HepG2 (cell line): ENCODE results near the gene STK10.

Source experiments
- FOXK2 ChIP-seq: fragments of 450-650 bp; IDR thresholded peaks from 2 replicates; pipeline ENCODE4 v1.6.1; 2016
- MAZ ChIP-seq, 2 experiments: sonication (generic) in 1 of 2; formaldehyde crosslinking in 1 of 2; IDR thresholded peaks; 2 replicates each; pipeline versions ENCODE4 v1.5.0 to v1.6.1; 2012 to 2020; ENCODE audit warnings: low read depth in 2 of 2, mild to moderate bottlenecking in 2 of 2, borderline replicate concordance in 1 of 2, improper control_type of control experiment in 1 of 2, low read length in 1 of 2, missing genetic modification reagents in 1 of 2, moderate library complexity in 1 of 2

GRCh38 chr5:172209714-172210113 lies 21.7 kb upstream of the STK10 start:
- TF ChIP-seq FOXK2 (no peak), MAZ (IDR thresholded peaks at IDR 0.05; ENCODE audit: borderline replicate concordance, low read depth, low read length) (no peak), MAZ (CRISPR knock-in tag; IDR thresholded peaks at IDR 0.05; ENCODE audit: low read depth) (no peak)
